NK-92 (cell line): Measurements from ENCODE around the gene FBXO38.

Experiments used
- DNase-seq: peaks from one replicate; lab custom pipeline; 2025; ENCODE audit not compliant: unreplicated experiment; lab: John Stamatoyannopoulos, UW

The FBXO38 gene

GRCh38 chr5:148383564-148384379 is at the start of gene FBXO38:
Gene FBXO38 (plus strand): TSS chr5:148383958. CDS start chr5:148394777, 10,819 bp downstream.
- DNase-seq: peak; percentile 92

GRCh38 chr5:148335259-148335658 is 48.5 kb upstream of the FBXO38 start, which contains the start of gene SPINK9:
Gene SPINK9 (plus strand): TSS chr5:148335559. CDS start chr5:148335614, 55 bp downstream.
- no peak for DNase-seq

GRCh38 chr5:148336704-148337435 is 46.9 kb upstream of the FBXO38 start:
- no peak for DNase-seq

GRCh38 chr5:148342371-148343045 is 41.2 kb upstream of the FBXO38 start:
- DNase-seq: no peak

GRCh38 chr5:148343046-148343407 is 40.7 kb upstream of the FBXO38 start:
- no peak for DNase-seq

- DNase-seq: no peak
Observed at GRCh38 chr5:148343603-148344487, 39.9 kb upstream of the FBXO38 start.

GRCh38 chr5:148347706-148348105 is 36.1 kb upstream of the FBXO38 start:
- DNase-seq: no peak

- no peak for DNase-seq
Observed at GRCh38 chr5:148352696-148353095, 31.1 kb upstream of the FBXO38 start.

- DNase-seq: no peak
Observed at GRCh38 chr5:148353634-148354033, 30.1 kb upstream of the FBXO38 start.

- no peak for DNase-seq
Observed at GRCh38 chr5:148364343-148364742, 19.4 kb upstream of the FBXO38 start.

GRCh38 chr5:148368299-148368698 is 15.5 kb upstream of the FBXO38 start:
- DNase-seq: no peak

- no peak for DNase-seq
Observed at GRCh38 chr5:148372166-148372725, 11.5 kb upstream of the FBXO38 start.

GRCh38 chr5:148372893-148373292 is 10.9 kb upstream of the FBXO38 start:
- no peak for DNase-seq

GRCh38 chr5:148374690-148375360 is 8.9 kb upstream of the FBXO38 start:
- no peak for DNase-seq

- DNase-seq: no peak
Observed at GRCh38 chr5:148376198-148376597, 7.6 kb upstream of the FBXO38 start.

- no peak for DNase-seq
Observed at GRCh38 chr5:148378670-148379069, 5.1 kb upstream of the FBXO38 start.

GRCh38 chr5:148379340-148379739 is 4.4 kb upstream of the FBXO38 start:
- DNase-seq: no peak

- no peak for DNase-seq
Observed at GRCh38 chr5:148381906-148382305, 1.9 kb upstream of the FBXO38 start.

- DNase-seq: no peak
Observed at GRCh38 chr5:148382961-148383360, 797 bp upstream of the FBXO38 start.

- no peak for DNase-seq
Observed at GRCh38 chr5:148384380-148384737, 601 bp downstream of the FBXO38 start.
